Osteocyte (in vitro differentiated cells): Measurements from ENCODE around the gene HDAC4. TPM values are rescaled to one million over a fixed set of nuclear protein-coding genes. Genes with fewer than 3 reads are reported as not detected.

ENCODE experiments used
- DNase-seq: peaks from one replicate; pipeline ENCODE4 v3.0.0; 2021; ENCODE audit warnings: mixed read lengths; ENCODE audit not compliant: unreplicated experiment; ENCODE audit errors: extremely low spot score
- H3K27ac Mint-ChIP-seq: one replicate; pipeline ENCODE4 v1.8.0; 2021; ENCODE audit warnings: mild to moderate bottlenecking, mixed read lengths; ENCODE audit not compliant: unreplicated experiment
- H3K27me3 Mint-ChIP-seq: one replicate; pipeline ENCODE4 v1.8.0; 2021; ENCODE audit warnings: mixed read lengths; ENCODE audit not compliant: unreplicated experiment
- H3K36me3 Mint-ChIP-seq: one replicate; pipeline ENCODE4 v1.8.0; 2021; ENCODE audit warnings: mixed read lengths; ENCODE audit not compliant: unreplicated experiment
- H3K4me1 Mint-ChIP-seq: one replicate; pipeline ENCODE4 v1.8.0; 2021; ENCODE audit warnings: mixed read lengths; ENCODE audit not compliant: unreplicated experiment
- H3K4me3 Mint-ChIP-seq: one replicate; pipeline ENCODE4 v1.8.0; 2021; ENCODE audit warnings: mild to moderate bottlenecking, moderate library complexity, mixed read lengths; ENCODE audit not compliant: unreplicated experiment
- H3K9me3 Mint-ChIP-seq: one replicate; pipeline ENCODE4 v1.8.0; 2021; ENCODE audit warnings: mixed read lengths; ENCODE audit not compliant: unreplicated experiment
- CTCF ChIP-seq: fragments of 200-600 bp; sonication (generic); IDR thresholded peaks from 2 replicates; pipeline ENCODE4 v1.5.0; 2021; ENCODE audit warnings: antibody characterized with exemption, mild to moderate bottlenecking, moderate library complexity
- total RNA-seq: library from RNA; stranded (reverse); gene quantifications from 2 replicates; pipeline ENCODE4 v1.2.1, GENCODE V29; 2021

The HDAC4 gene
- total RNA-seq, 1 donor from 2014 or later, result 30.3 TPM

DNA sequence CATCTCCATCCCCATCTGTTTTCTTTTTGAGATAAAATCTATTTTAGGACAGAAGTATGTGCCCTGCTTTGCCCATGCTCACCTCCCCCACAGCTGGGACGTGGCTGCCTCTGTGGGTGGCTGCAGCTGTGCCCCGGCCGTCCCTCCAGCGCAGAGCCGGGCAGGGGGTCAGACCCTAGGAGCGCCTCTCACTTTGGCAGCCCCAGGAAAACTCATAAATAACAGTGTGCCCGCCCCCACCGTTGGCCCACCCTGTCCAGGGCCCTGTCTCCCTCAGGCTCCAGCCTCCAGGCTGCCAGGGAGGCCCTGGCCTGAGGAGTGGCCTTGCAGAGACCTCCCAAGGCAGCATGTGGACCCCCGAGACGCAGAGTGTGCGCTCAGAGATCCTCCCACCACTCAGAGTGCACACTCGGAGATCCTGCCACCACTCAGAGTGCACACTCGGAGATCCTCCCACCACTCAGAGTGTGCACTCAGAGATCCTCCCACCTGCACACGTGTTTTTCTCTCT lies 374.8 kb downstream of the HDAC4 start:
- DNase-seq, result no peak
- Mint-ChIP-seq H3K36me3 (no peaks in the 10 kb centered on the region), H3K4me3 (no peak overlapping the region), H3K27ac (no peak overlapping the region), H3K27me3 (peaks cover 14% of the 10 kb centered on the region), H3K9me3 (no peaks in the 10 kb centered on the region), H3K4me1 (peaks cover 18% of the 10 kb centered on the region)
- TF ChIP-seq CTCF, result no peak

- H3K4me1 Mint-ChIP-seq, result peaks cover 18% of the 10 kb centered on the region
- H3K4me3 Mint-ChIP-seq, result no peak overlapping the region
- no peak overlapping the region for H3K27ac Mint-ChIP-seq
- TF ChIP-seq CTCF, result no peak
- H3K27me3 Mint-ChIP-seq, result peaks cover 9% of the 10 kb centered on the region
- H3K36me3 Mint-ChIP-seq, result no peaks in the 10 kb centered on the region
- H3K9me3 Mint-ChIP-seq, result no peaks in the 10 kb centered on the region
- DNase-seq, result no peak
These were observed 375.6 kb downstream of the HDAC4 start for GRCh38 chr2:239025096-239025801.

GRCh38 chr2:239024226-239024625 lies 376.6 kb downstream of the HDAC4 start:
- DNase-seq, result no peak
- peaks cover 18% of the 10 kb centered on the region for H3K4me1 Mint-ChIP-seq
- no peak overlapping the region for H3K27ac Mint-ChIP-seq
- no peak for TF ChIP-seq CTCF
- no peak overlapping the region for H3K4me3 Mint-ChIP-seq
- no peaks in the 10 kb centered on the region for H3K9me3 Mint-ChIP-seq
- peaks cover 12% of the 10 kb centered on the region for H3K27me3 Mint-ChIP-seq
- H3K36me3 Mint-ChIP-seq, result no peaks in the 10 kb centered on the region

GRCh38 chr2:239022437-239023260 lies 378.2 kb downstream of the HDAC4 start:
- no peak overlapping the region for H3K4me3 Mint-ChIP-seq
- DNase-seq, result no peak
- no peaks in the 10 kb centered on the region for H3K36me3 Mint-ChIP-seq
- no peak overlapping the region for H3K27ac Mint-ChIP-seq
- H3K9me3 Mint-ChIP-seq, result no peaks in the 10 kb centered on the region
- peaks cover 18% of the 10 kb centered on the region for H3K4me1 Mint-ChIP-seq
- H3K27me3 Mint-ChIP-seq, result peaks cover 12% of the 10 kb centered on the region
- no peak for TF ChIP-seq CTCF
